Astrocyte (in vitro differentiated cells and primary cell): ENCODE results near the gene LBR.

Experiments
- CTCF ChIP-seq: IDR thresholded peaks from 2 replicates; pipeline ENCODE4 v1.5.1; 2011; ENCODE audit warnings: low read depth, mild to moderate bottlenecking, inconsistent platforms, low read length, moderate library complexity; ENCODE audit not compliant: insufficient read depth
- EZH2 ChIP-seq: IDR thresholded peaks from 2 replicates; pipeline ENCODE4 v1.6.1; 2012; ENCODE audit warnings: mild to moderate bottlenecking, low read length, inconsistent platforms; ENCODE audit not compliant: insufficient read depth

- TF ChIP-seq CTCF, result no peak
- TF ChIP-seq EZH2, result no peak
Measured at GRCh38 chr1:225428068-225428880, 436 bp upstream of the LBR start.
